GM18520 (cell line): ENCODE data around the gene CSRNP2.
A peak's percentile ranks its signal among the peaks of the same experiment; 100 is the strongest.
"Not testable (repeated sequence)": the region's sequence is repeated elsewhere in the genome, so short reads cannot be mapped to it uniquely, and the experiment has no call there.

Source experiments
- ATAC-seq: cut with Tn5 transposase; IDR thresholded peaks from one replicate; pipeline ENCODE4 v1.9.1; 2021; ENCODE audit not compliant: unreplicated experiment

CSRNP2 gene

GRCh38 chr12:51078346-51078745 lies 5.0 kb downstream of the CSRNP2 start:
- not testable (repeated sequence) for ATAC-seq

GRCh38 chr12:51077930-51078329 lies 5.5 kb downstream of the CSRNP2 start:
- ATAC-seq, result no peak

GRCh38 chr12:51076236-51076930 lies 7.0 kb downstream of the CSRNP2 start:
- ATAC-seq, result no peak

DNA sequence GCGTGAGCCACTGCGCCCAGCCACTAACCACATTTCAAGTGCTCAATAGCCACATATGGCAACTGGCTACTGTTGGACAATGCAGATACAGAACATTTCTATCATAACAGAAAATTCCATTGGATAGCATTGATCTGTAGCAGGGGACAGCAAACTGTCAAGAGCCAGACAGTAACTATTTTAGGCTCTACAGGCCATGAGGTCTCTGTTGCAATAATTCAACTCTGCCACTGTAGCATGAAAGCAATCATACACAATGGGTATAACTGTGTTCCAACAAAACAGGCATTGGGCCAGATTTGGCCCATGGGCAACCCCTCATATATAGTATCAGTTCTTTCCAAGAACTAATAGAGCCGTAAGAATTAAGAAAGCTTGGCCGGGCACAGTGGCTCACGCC lies 8.0 kb downstream of the CSRNP2 start:
- no peak for ATAC-seq

GRCh38 chr12:51071663-51072062 lies 11.7 kb downstream of the CSRNP2 start:
- no peak for ATAC-seq

GRCh38 chr12:51070004-51070403 lies 13.4 kb downstream of the CSRNP2 start:
- ATAC-seq, result no peak

DNA sequence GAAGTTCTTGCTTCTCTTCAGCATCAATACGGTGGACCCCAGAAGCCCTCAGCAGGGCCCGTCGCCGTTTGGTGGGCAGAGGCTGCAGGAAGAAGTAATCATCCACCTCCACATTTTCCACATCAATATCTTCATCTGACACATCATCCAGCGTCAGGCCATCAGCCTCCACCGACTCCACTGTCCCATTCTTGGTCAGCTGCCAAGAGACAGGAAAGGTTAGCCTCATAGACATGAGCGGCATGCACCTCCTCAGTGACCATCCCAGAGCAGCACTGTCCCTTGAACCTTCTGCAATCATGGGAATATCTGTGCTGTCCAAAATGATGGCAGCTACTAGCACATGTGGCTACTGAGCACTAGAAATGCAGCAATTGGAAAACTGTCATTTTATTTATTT lies 15.6 kb downstream of the CSRNP2 start:
- no peak for ATAC-seq

- ATAC-seq, result no peak
Observed at GRCh38 chr12:51067229-51067628, 16.2 kb downstream of the CSRNP2 start.

DNA sequence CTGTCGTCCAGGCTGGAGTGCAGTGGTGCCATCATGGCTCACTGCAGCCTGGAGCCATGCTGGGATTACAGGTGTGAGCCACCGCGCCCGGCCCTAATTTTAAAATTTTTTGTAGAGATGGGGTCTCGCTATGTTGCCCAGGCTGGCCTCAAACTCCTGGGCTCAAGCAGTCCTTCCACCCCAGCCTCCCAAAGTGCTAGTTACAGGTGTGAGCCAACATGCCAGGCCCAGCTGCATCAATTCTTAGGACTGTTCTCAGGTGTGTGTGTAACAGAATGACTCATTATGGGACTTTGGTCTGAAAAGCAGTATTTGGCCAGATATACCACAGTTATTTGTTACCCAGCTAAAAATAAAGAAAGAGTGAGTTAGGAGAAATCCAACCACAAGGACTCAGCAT lies 17.9 kb downstream of the CSRNP2 start:
- ATAC-seq, result no peak

GRCh38 chr12:51062631-51063397 lies 20.6 kb downstream of the CSRNP2 start:
- ATAC-seq, result no peak

GRCh38 chr12:51059086-51059485 lies 24.3 kb downstream of the CSRNP2 start:
- ATAC-seq, result no peak

DNA sequence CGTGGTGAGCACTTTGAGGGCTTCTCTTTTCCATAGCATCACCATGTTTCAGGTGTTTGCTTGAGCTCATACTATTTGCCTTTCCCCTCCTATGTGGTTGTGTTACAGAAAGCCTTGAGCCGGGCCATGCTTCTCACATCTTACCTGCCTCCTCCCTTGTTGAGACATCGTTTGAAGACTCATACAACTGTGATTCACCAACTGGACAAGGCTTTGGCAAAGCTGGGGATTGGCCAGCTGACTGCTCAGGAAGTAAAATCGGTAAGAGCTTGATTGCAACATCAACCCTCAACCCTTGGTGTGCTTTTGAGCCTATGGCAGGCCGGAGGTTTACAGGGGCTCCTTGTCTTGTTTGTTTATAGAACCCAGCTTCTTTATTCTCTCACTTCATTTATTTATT lies 27.2 kb downstream of the CSRNP2 start:
- ATAC-seq, result no peak

DNA sequence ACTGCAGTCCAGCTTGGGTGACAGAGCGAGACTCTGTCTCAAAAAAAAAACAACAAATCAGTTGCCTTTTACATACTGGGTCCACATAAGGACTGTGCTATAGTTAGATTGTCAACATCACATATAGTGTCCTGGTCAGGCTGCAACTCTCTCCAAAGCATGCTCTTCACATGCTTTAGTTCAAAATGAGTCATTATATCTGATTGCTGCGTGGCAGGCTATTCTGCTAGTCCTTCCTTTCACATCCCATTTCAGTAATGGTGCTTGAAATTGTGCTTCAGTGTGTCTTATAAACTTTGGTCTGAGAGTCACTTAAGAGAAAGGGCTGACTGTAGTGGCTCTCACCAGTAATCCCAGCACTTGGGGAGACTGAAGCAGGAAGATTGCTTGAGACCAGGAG lies 28.3 kb downstream of the CSRNP2 start:
- ATAC-seq, result no peak

DNA sequence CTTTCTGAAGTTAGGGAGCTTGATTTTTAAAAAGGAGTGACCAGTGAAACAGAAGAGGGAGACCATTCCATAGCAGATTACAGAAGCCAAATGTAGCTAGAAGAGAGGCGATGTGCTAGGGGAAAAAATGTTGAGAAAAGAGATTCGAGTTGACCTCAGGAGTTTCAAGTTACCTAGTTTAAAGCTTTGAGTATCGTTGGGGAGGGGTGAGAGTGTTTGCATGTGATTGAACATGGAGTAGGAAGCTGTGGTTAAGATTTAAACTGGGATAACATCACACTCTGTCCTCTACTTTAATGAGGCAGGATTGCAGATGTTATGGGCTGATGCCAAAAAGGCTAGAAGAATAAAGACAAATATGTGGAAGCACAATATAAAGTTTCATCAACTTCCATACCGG lies 31.6 kb downstream of the CSRNP2 start:
- no peak for ATAC-seq

DNA sequence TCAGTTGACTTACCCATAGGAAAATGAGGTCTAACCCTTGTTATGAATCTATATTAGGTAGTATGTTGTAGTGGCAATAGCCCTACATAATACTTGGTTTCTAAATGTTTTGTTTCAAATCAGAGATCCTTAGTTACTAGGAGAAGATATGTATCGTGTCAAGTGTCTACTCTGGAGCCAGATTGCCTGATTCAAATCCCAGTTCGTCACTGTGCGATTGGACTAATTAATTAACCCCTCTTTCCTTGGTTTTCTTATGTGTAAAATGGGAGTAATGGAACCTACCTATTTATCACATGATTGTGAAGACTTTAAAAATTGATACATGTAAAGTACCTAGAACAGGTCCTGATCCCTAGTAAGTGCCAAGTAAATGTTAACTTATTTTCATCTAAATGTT lies 33.9 kb downstream of the CSRNP2 start:
- ATAC-seq, result no peak

DNA sequence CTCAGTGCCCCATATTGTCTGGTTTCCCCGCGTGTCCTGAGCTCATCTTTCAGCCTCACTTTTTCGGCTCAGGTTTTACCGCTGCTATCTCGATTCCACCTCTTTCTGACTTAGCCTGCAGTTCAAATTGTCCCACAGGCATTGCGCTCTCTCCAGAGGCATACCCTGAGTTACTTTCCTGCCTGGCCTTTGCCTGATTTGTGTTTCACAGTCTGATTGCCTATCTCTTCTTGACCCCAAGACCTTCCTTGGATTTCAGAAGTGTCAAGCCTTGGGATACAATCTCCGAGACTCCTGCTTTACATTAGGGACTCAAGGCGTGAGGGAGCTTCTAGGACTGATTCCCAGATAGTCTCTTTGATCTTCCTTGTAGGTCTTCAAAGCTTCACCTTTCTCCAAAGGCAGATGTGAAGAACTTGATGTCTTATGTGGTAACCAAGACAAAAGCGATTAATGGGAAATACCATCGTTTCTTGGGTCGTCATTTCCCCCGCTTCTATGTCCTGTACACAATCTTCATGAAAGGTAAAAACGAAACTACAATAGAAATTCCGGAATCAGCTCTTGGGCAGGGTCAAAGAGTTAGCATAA lies 34.6 kb downstream of the CSRNP2 start:
- ATAC-seq, result no peak

- ATAC-seq, result peak; percentile 91
Observed at GRCh38 chr12:51047655-51048540, 35.5 kb downstream of the CSRNP2 start, which contains the start of gene LETMD1. LETMD1 (plus strand) TSS chr12:51048327; CDS start chr12:51048357, 30 bp downstream.

DNA sequence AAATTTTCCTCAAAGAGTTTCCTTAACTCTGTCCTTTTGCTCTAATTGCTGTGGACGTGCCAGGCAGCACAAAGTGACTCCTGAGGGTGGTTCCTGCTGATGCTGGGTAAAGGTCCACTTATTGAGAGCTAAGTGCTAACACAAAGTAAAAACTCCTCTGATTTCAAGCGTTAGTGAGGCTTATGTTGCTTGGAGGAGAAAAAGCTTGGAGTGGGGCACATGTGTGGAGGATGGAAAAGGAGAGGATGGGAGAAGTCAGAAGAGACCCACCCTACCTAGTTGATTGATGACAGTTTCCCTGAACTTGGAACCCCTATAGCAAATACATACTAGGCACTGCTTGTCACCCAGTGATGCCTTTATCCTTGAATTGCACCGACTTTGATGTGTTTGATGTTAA lies 47.1 kb downstream of the CSRNP2 start:
- ATAC-seq, result no peak

- no peak for ATAC-seq
Observed at GRCh38 chr12:51033457-51034089, 49.8 kb downstream of the CSRNP2 start.

- ATAC-seq, result no peak
Observed at GRCh38 chr12:51033048-51033447, 50.3 kb downstream of the CSRNP2 start.

- ATAC-seq, result no peak
Observed at GRCh38 chr12:51028813-51029150, 54.6 kb downstream of the CSRNP2 start.
